ENCODE data around the gene UBC.

- TF ChIP-seq CTCF (IDR thresholded peaks at IDR 0.05), result no peak
- no peak for TF ChIP-seq POLR2A (IDR thresholded peaks at IDR 0.05)
- no peak for TF ChIP-seq POLR2AphosphoS5 (IDR thresholded peaks at IDR 0.05)
- TF ChIP-seq EP300 (IDR thresholded peaks at IDR 0.05), result no peak
Measured at GRCh38 chr12:124901003-124901402, 13.4 kb downstream of the UBC start.

Measured in stomach (tissue), 4 donors.